ENCODE results near the gene VIT.
"Not testable (repeated sequence)": the region's sequence is repeated elsewhere in the genome, so short reads cannot be mapped to it uniquely, and the experiment has no call there.

Gene VIT

DNA sequence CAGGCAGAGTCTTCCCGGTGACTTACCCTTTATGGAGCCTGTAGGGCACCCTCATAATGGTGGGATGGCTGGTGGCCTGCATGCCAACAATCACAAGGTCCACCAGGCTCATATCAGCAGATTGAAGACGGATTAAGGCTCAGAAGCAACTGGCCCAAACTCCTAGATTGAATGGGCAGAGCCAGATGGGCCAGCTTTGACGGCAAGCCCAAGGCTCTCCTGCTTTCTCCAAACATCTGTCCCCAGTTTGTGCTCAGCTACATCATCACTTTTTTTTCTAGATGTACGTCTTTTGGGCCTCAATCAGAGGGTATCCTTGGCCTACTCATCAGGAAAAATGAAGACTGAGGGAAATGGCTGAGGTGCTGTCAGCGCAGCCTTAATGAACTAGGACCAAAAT lies 114.6 kb downstream of the VIT start:
- no peak for DNase-seq

DNA sequence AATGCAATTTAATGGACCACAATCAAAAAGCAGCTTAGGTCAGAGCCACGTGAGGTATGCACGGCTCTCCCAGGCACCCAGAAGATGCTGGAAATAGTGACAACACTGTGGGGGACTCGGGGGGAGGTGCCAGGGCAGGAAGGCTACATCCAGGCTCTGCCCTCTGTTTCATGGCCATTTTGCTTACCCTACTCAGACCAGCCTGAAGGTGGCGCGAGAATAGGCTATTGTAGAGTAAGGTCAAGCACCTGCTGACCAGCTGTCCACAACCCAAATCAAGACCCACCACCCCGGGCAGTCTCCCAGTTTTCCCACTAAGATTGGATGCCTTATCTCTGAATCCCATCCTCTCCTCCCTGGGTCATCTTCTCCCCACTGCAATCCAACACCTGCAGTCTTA lies 115.7 kb downstream of the VIT start:
- DNase-seq: no peak

GRCh38 chr2:36818542-36818941 lies 122.0 kb downstream of the VIT start:
- DNase-seq: no peak

- DNase-seq: no peak
Measured at GRCh38 chr2:36819095-36819711, 122.7 kb downstream of the VIT start.

GRCh38 chr2:36820942-36821605 lies 124.6 kb downstream of the VIT start:
- no peak for DNase-seq

- DNase-seq: no peak
Measured at GRCh38 chr2:36823862-36824261, 127.4 kb downstream of the VIT start.

DNA sequence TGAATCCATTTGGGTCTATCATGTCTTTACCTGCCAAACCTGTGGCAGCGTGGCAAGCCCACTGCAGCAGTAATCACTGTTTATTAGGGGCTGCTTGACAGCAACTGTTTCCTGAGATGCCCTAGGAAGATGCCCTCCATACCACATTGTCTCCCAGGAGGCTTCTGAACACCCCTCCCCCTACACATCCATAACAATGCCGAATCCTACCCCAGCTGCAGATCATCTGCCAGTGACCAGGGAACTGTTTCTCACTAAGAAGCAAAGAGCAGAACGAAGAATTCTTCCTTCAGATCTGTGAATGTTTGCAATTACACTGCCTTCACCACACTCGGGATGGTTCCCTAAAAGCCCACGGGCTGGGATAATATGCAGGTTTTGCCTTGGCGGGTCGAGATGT lies 127.8 kb downstream of the VIT start:
- no peak for DNase-seq

DNA sequence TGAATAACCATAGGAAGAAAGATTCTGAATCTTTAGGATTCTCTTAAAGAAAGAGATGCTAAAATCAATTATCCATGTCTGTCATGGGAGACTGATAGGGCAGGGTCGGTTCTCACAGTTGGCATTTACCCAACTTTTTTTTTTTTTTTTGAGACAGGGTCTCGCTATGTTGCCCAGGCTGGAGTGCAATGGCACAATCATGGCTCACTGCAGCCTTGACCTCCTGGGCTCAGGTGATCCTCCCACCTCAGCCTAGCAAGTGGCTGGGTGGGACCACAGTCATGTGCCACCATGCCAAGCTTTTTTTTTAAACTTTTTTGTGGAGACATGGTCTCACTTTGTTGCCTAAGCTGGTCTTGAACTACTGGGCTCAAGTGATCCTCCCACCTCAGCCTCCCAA lies 128.2 kb downstream of the VIT start:
- not testable (repeated sequence) for DNase-seq

- DNase-seq: no peak
Measured at GRCh38 chr2:36831185-36831584, 134.7 kb downstream of the VIT start.

DNA sequence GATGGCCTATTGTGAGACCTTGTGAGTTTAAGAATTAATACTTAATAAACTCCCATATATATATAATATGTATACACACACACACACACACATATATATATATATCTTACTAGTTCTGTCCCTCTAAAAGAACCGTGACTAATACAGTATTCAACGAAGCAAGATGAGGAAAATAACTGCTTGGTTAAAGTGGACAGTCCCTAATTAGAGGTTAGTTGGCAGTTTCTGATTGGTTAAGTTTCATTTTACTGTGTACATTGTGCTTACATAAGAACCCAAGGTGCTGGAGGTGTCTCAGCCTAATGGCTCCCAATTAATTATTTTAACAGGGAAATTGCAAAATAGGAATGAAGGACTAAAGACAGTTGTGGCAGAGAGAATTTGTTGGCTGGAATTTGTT lies 137.7 kb downstream of the VIT start:
- no peak for DNase-seq

- no peak for DNase-seq
Measured at GRCh38 chr2:36834731-36835524, 138.4 kb downstream of the VIT start.

DNA sequence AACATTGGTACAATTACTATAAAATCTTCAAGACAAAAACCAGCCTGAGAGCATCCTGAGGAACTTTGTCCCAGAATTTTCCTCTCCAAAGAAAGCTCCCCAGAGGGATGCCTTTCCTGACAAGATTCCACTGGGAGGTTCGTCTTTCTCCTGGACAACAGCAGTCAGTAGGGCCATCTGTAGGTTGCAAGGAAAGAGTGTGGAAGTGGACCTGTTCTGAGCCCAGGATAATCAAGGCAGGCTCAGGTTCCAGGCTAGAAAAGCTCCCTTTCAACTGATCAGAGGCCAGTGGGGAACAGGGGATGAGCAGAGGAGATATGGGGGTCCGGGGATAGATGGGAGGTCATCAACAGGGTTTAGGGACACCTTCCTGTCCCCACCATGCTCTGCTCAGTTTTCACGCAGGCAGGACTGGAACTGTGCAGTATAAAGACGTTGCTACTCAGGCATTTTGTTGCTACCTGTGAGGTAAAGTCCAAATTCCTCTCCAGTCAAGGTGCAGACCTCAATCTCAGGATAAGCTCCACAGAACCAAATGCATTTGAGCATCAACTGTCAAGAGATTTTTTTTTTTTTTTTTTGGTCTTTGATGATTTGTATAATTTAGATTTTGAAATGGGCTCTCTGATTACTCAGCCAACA lies 143.6 kb downstream of the VIT start:
- DNase-seq: no peak

DNA sequence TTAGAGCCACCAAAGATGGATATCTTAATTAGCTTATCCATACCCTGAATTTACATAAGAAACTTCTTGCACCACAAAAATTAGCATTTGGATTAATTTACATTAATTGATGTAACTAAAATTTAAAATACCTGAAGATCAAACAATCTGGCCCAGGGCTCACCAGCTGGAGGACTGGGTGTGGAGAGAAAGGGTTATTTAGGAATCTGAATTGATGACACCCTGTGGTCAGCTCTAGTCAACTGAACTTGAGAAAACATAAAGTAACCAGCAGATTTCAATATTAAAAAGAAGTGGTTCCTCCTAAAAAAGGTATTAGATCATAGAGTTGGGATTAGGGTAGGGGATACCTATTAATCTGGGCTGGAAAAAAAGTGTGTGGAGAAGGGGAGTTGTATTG lies 147.3 kb downstream of the VIT start:
- DNase-seq: no peak

DNA sequence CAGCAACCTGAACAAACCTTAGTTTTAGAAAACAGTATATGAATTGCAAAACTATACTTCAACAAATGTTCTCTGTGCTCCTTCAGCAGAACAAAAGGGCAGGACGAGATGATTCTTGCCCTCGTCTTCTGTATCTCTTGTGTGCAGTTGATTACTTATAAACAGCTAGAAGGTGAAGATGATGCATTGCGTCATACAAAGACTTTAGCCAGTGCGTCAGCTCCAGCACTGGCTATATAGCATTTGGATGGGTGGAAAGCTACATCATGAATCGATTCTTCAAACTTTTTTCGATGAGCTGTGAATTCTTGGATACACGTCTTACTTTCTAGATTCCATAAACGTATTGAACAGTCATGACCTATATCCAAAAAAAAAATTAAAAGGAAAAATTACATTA lies 152.8 kb downstream of the VIT start:
- DNase-seq: no peak

DNA sequence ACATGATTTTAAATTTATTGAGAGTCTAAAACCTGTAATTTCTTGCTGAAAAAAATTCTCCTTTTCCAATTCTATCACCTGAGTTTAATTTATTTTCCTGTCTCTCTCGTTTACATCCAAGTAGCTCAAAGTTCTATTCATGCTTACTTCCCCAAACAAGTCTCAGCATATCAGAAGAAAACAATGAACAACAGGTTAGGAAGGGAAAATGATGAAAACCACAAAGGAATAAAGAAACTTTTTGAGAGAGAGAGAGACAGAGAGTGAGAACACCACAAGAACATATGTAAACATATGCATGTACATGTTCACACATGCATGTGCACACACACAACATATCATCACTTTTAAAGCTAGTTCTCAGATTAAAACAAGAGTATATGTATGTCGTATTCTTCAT lies 157.7 kb downstream of the VIT start:
- no peak for DNase-seq

DNA sequence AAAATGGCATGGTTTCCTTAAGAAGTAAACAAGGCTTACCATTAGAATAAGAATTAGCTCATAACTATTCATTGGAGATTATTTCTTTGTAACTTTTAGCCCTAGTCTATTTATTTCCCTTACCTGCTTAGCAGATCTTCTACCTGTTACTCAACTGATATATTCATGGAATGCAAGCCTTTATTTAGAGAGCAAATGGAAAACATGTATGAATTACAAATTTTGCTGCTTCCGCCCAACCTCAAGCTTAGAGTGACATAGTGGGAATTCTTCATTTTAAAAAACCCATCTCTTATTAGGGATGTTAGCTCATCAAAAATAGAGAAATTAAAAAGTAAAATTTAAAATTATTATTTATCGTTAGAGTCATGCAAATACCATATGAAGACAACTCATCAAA lies 158.9 kb downstream of the VIT start:
- DNase-seq: no peak

DNA sequence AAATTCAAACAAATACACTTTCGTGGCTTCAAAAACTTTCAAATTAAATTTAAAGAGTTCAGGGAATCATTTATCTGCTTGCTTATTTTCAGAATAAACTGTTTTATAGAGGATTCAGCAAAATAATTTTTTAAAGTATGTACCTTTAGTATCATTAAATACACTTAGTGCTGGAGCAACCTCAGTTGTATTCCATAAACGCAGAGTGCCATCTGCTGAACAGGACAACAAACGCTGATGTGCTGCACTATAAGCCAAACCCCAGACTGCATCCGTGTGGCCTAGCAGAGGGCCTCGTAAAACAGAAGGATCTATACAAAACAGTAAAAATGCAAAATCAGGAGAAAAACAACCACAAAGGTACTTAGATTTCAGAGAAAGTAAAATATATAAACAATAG lies 161.2 kb downstream of the VIT start:
- DNase-seq: no peak

DNA sequence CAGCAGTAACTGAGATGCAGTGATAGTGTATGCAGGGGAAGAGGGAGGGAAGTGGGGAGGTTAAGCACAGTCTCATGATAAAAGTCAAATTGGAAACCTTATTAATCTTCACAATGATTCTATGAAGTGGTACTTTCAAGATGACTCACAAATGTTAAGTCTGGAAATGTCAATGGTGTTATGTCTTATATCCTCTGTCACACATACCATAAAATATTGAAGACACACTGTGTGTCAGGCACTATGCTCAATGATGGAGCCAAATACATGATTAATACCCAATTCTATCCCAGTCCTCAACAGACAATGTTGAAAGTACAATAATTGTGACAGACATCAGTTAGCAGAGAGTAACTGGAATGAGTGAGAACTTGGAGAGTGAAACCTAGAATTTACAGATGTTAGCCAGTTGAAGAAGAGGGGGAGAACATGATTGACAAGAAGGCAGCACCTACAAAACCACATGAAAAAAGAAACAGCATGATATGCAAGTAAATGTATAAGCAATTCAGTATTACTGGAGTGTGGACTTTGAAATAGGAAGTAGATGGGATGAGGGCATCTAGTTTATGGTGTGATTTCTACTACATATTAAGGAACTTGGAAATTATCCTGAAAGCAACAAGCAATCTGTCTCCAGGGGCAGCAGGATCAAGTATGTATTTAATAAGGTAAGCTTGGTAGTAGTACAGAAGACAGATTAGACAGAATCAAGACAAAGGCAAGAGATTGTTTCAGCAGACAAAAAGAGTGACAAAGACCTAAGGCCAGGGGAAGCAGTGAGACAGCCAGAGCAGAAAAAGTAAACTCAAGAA lies 162.3 kb downstream of the VIT start:
- no peak for DNase-seq

DNA sequence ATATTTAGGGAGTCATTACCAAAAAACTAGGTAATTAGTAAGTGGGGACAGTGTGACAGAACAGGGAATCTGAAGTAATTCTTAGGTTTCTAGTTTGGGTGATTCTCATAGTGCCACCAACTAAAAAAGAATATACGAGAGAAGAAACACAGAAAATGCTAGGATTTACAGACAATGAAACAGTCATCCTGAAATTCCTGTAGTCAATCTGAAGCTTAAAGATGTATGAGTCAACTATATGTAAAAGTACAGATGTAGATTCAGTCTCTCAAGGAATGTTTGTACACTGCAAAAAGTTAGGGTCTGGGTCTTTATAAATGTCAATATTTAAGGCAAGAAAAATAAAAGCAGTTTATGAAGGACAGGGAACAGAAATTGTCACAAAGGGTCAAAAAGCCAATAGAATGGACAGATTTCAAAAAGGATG lies 162.9 kb downstream of the VIT start:
- DNase-seq: no peak

GRCh38 chr2:36861896-36862295 lies 165.4 kb downstream of the VIT start:
- DNase-seq: no peak

Measured in NK-92 treated with Interleukin-12 subunit alpha and Interleukin-12 subunit beta, amount 100 ng/mL, for 24 hours (cell line).